Raji (cell line): Measurements from ENCODE around the gene INF2.
A peak's percentile ranks its signal among the peaks of the same experiment; 100 is the strongest.

Experiments used
- POLR2A ChIP-seq: IDR thresholded peaks from 2 replicates; pipeline ENCODE4 v1.6.1; 2011; ENCODE audit warnings: low read depth, low read length, control low read depth; ENCODE audit not compliant: insufficient read depth

The INF2 gene

GRCh38 chr14:104689109-104689880, at the start of gene INF2:
TSS of gene INF2 (plus strand) at chr14:104689618. CDS start at chr14:104701366, 11,748 bp downstream.
- peak; percentile 62 for TF ChIP-seq POLR2A

GRCh38 chr14:104639885-104640548, 49.4 kb upstream of the INF2 start:
- no peak for TF ChIP-seq POLR2A

GRCh38 chr14:104640681-104641080, 48.7 kb upstream of the INF2 start:
- TF ChIP-seq POLR2A = no peak

- TF ChIP-seq POLR2A = no peak
These were observed 47.5 kb upstream of the INF2 start for GRCh38 chr14:104641753-104642539.

- no peak for TF ChIP-seq POLR2A
These were observed 46.9 kb upstream of the INF2 start for GRCh38 chr14:104642540-104642868.

- no peak for TF ChIP-seq POLR2A
These were observed 46.1 kb upstream of the INF2 start for GRCh38 chr14:104643306-104643705.

- TF ChIP-seq POLR2A = no peak
These were observed 45.3 kb upstream of the INF2 start for GRCh38 chr14:104644091-104644635.

GRCh38 chr14:104644656-104645378, 44.6 kb upstream of the INF2 start:
- TF ChIP-seq POLR2A = no peak

- TF ChIP-seq POLR2A = no peak
These were observed 41.9 kb upstream of the INF2 start for GRCh38 chr14:104647467-104648043.

GRCh38 chr14:104650057-104650980, 39.1 kb upstream of the INF2 start:
- no peak for TF ChIP-seq POLR2A

- TF ChIP-seq POLR2A = no peak
These were observed 38.2 kb upstream of the INF2 start for GRCh38 chr14:104650981-104651875.

GRCh38 chr14:104651876-104652260, 37.5 kb upstream of the INF2 start:
- TF ChIP-seq POLR2A = no peak

- TF ChIP-seq POLR2A = no peak
These were observed 37.0 kb upstream of the INF2 start for GRCh38 chr14:104652386-104652785.
